Osteocyte (in vitro differentiated cells): ENCODE results near the gene TMEM39A. TPM values are rescaled to one million over a fixed set of nuclear protein-coding genes. Genes with fewer than 3 reads are reported as not detected.

Source experiments
- DNase-seq: peaks from one replicate; pipeline ENCODE4 v3.0.0; 2021; ENCODE audit warnings: mixed read lengths; ENCODE audit not compliant: unreplicated experiment; ENCODE audit errors: extremely low spot score
- H3K27ac Mint-ChIP-seq: one replicate; pipeline ENCODE4 v1.8.0; 2021; ENCODE audit warnings: mild to moderate bottlenecking, mixed read lengths; ENCODE audit not compliant: unreplicated experiment
- H3K27me3 Mint-ChIP-seq: one replicate; pipeline ENCODE4 v1.8.0; 2021; ENCODE audit warnings: mixed read lengths; ENCODE audit not compliant: unreplicated experiment
- H3K36me3 Mint-ChIP-seq: one replicate; pipeline ENCODE4 v1.8.0; 2021; ENCODE audit warnings: mixed read lengths; ENCODE audit not compliant: unreplicated experiment
- H3K4me1 Mint-ChIP-seq: one replicate; pipeline ENCODE4 v1.8.0; 2021; ENCODE audit warnings: mixed read lengths; ENCODE audit not compliant: unreplicated experiment
- H3K4me3 Mint-ChIP-seq: one replicate; pipeline ENCODE4 v1.8.0; 2021; ENCODE audit warnings: mild to moderate bottlenecking, moderate library complexity, mixed read lengths; ENCODE audit not compliant: unreplicated experiment
- H3K9me3 Mint-ChIP-seq: one replicate; pipeline ENCODE4 v1.8.0; 2021; ENCODE audit warnings: mixed read lengths; ENCODE audit not compliant: unreplicated experiment
- CTCF ChIP-seq: fragments of 200-600 bp; sonication (generic); IDR thresholded peaks from 2 replicates; pipeline ENCODE4 v1.5.0; 2021; ENCODE audit warnings: antibody characterized with exemption, mild to moderate bottlenecking, moderate library complexity
- total RNA-seq: library from RNA; stranded (reverse); gene quantifications from 2 replicates; pipeline ENCODE4 v1.2.1, GENCODE V29; 2021

The TMEM39A gene
- total RNA-seq, 1 donor from 2014 or later: 51.5 TPM

- no peak for TF ChIP-seq CTCF
- peaks cover 22% of the 10 kb centered on the region for H3K4me1 Mint-ChIP-seq
- no peak overlapping the region for H3K27ac Mint-ChIP-seq
- H3K9me3 Mint-ChIP-seq: no peaks in the 10 kb centered on the region
- H3K36me3 Mint-ChIP-seq: peaks cover 44% of the 10 kb centered on the region
- no peak overlapping the region for H3K4me3 Mint-ChIP-seq
- no peak for DNase-seq
- no peaks in the 10 kb centered on the region for H3K27me3 Mint-ChIP-seq
Measured at GRCh38 chr3:119457246-119457645, 6.2 kb downstream of the TMEM39A start.

GRCh38 chr3:119456469-119456868 is 6.9 kb downstream of the TMEM39A start:
- Mint-ChIP-seq H3K4me1 (peaks cover 14% of the 10 kb centered on the region), H3K4me3 (no peak overlapping the region), H3K36me3 (peaks cover 49% of the 10 kb centered on the region), H3K27me3 (no peaks in the 10 kb centered on the region), H3K9me3 (no peaks in the 10 kb centered on the region), H3K27ac (no peak overlapping the region)
- DNase-seq: no peak
- TF ChIP-seq CTCF: no peak

GRCh38 chr3:119453822-119454221 is 9.6 kb downstream of the TMEM39A start:
- Mint-ChIP-seq H3K9me3 (no peaks in the 10 kb centered on the region), H3K27me3 (no peaks in the 10 kb centered on the region), H3K36me3 (peaks cover 44% of the 10 kb centered on the region), H3K27ac (no peak overlapping the region), H3K4me3 (no peak overlapping the region), H3K4me1 (no peaks in the 10 kb centered on the region)
- TF ChIP-seq CTCF: no peak
- no peak for DNase-seq

- Mint-ChIP-seq H3K4me1 (peaks cover 2% of the 10 kb centered on the region), H3K9me3 (peaks cover 4% of the 10 kb centered on the region), H3K36me3 (peaks cover 62% of the 10 kb centered on the region)
Measured at GRCh38 chr3:119444590-119444989, 18.8 kb downstream of the TMEM39A start.

GRCh38 chr3:119443179-119443578 is 20.2 kb downstream of the TMEM39A start:
- no peak for DNase-seq
- H3K4me1 Mint-ChIP-seq: peaks cover 2% of the 10 kb centered on the region
- TF ChIP-seq CTCF: no peak
- H3K4me3 Mint-ChIP-seq: no peak overlapping the region
- H3K36me3 Mint-ChIP-seq: peaks cover 62% of the 10 kb centered on the region
- no peaks in the 10 kb centered on the region for H3K27me3 Mint-ChIP-seq
- H3K27ac Mint-ChIP-seq: no peak overlapping the region
- H3K9me3 Mint-ChIP-seq: peaks cover 4% of the 10 kb centered on the region

More at GRCh38 chr3:119444590-119444989, 18.8 kb downstream of the TMEM39A start:
- no peak for TF ChIP-seq CTCF
- no peak for DNase-seq
- no peak overlapping the region for H3K27ac Mint-ChIP-seq
- no peaks in the 10 kb centered on the region for H3K27me3 Mint-ChIP-seq
- no peak overlapping the region for H3K4me3 Mint-ChIP-seq
